CD14-positive monocyte (primary cell): ENCODE results near the gene SLC16A9. TPM values are rescaled to one million over a fixed set of nuclear protein-coding genes. Genes with fewer than 3 reads are reported as not detected.

Source experiments
- DNase-seq, 3 donors: peaks; one replicate each; pipeline ENCODE4 v3.0.0-alpha.2; 2011 to 2022
- H2AFZ ChIP-seq: 2 replicates; pipeline ENCODE4 v1.6.0; 2012; ENCODE audit warnings: mild to moderate bottlenecking, low read depth, low read length, inconsistent platforms; ENCODE audit not compliant: insufficient read depth, poor library complexity, severe bottlenecking
- H3K27ac ChIP-seq, 2 donors: 1 replicate in 1 of 2; 2 replicates in 1 of 2; pipeline ENCODE4 v1.5.1; 2012 to 2013; ENCODE audit warnings: low read length in 2 of 2, control low read depth in 1 of 2, inconsistent platforms in 1 of 2, low read depth in 1 of 2, mild to moderate bottlenecking in 1 of 2
- H3K27me3 ChIP-seq, 2 donors: one replicate each; pipeline versions ENCODE4 v1.6.0 to v1.6.1; 2011 to 2013; ENCODE audit warnings: low read length in 2 of 2; ENCODE audit not compliant: control insufficient read depth in 2 of 2, insufficient read depth in 2 of 2
- H3K36me3 ChIP-seq, 2 donors: replicated peaks in 1 of 2; 1 replicate in 1 of 2; 2 replicates in 1 of 2; pipeline versions ENCODE4 v1.5.1 to v1.6.1; 2012 to 2013; ENCODE audit warnings: low read length in 2 of 2, control low read depth in 1 of 2, inconsistent platforms in 1 of 2, mild to moderate bottlenecking in 1 of 2; ENCODE audit not compliant: insufficient read depth in 2 of 2, control insufficient read depth in 1 of 2
- H3K4me1 ChIP-seq, 2 donors: 1 replicate in 1 of 2; 2 replicates in 1 of 2; pipeline versions ENCODE4 v1.5.1 to v1.6.1; 2012 to 2013; ENCODE audit warnings: low read length in 2 of 2, control low read depth in 1 of 2, inconsistent platforms in 1 of 2, mild to moderate bottlenecking in 1 of 2, moderate library complexity in 1 of 2; ENCODE audit not compliant: insufficient read depth in 2 of 2, control insufficient read depth in 1 of 2
- H3K4me2 ChIP-seq: replicated peaks from 2 replicates; pipeline ENCODE3; 2012; ENCODE audit warnings: low read length, moderate library complexity, mild to moderate bottlenecking; ENCODE audit not compliant: poor library complexity, severe bottlenecking; ENCODE audit errors: extremely low read depth
- H3K4me3 ChIP-seq, 3 experiments: fragments of 200-600 bp in 1 of 3; sonication (generic) in 1 of 3; replicated peaks in 1 of 3; 1 replicate in 2 of 3; 2 replicates in 1 of 3; pipeline ENCODE4 v1.5.1; 2011 to 2013; ENCODE audit warnings: low read length in 3 of 3, mild to moderate bottlenecking in 3 of 3, control low read depth in 2 of 3, low read depth in 2 of 3, inconsistent platforms in 1 of 3, moderate library complexity in 1 of 3
- H3K79me2 ChIP-seq: 2 replicates; pipeline ENCODE4 v1.6.0; 2012; ENCODE audit warnings: mild to moderate bottlenecking, control low read depth, inconsistent platforms, low read length, moderate library complexity; ENCODE audit not compliant: insufficient read depth
- H3K9ac ChIP-seq: 2 replicates; pipeline ENCODE4 v1.6.0; 2017; ENCODE audit warnings: low read length, mild to moderate bottlenecking; ENCODE audit not compliant: insufficient read depth, poor library complexity, severe bottlenecking
- H3K9me3 ChIP-seq, 2 donors: replicated peaks in 1 of 2; 1 replicate in 1 of 2; 2 replicates in 1 of 2; pipeline versions ENCODE4 v1.5.1 to v1.6.1; 2012 to 2013; ENCODE audit warnings: low read length in 2 of 2, control low read depth in 1 of 2; ENCODE audit not compliant: control insufficient read depth in 1 of 2, insufficient read depth in 1 of 2
- H4K20me1 ChIP-seq: 2 replicates; pipeline ENCODE4 v1.6.0; 2012; ENCODE audit warnings: mild to moderate bottlenecking, low read length, control low read depth, moderate library complexity; ENCODE audit not compliant: insufficient read depth
- H3K27ac Mint-ChIP-seq, 7 donors: one replicate each; pipeline ENCODE4 v1.8.0; 2020; ENCODE audit warnings: mild to moderate bottlenecking in 7 of 7, mixed read lengths in 7 of 7, moderate library complexity in 6 of 7, inconsistent platforms in 2 of 7
- H3K27me3 Mint-ChIP-seq, 3 donors: one replicate each; pipeline ENCODE4 v1.8.0; 2021 to 2022; ENCODE audit warnings: low read depth in 3 of 3, mild to moderate bottlenecking in 3 of 3, mixed read lengths in 3 of 3, moderate library complexity in 3 of 3, inconsistent platforms in 1 of 3
- H3K36me3 Mint-ChIP-seq, 2 donors: one replicate each; pipeline ENCODE4 v1.8.0; 2020; ENCODE audit warnings: mixed read lengths in 2 of 2, inconsistent platforms in 1 of 2, mild to moderate bottlenecking in 1 of 2
- H3K4me1 Mint-ChIP-seq: one replicate; pipeline ENCODE4 v1.8.0; 2020; ENCODE audit warnings: mild to moderate bottlenecking, mixed read lengths
- H3K4me3 Mint-ChIP-seq, 2 donors: one replicate each; pipeline ENCODE4 v1.8.0; 2020; ENCODE audit warnings: mild to moderate bottlenecking in 2 of 2, mixed read lengths in 2 of 2, moderate library complexity in 1 of 2
- H3K9me3 Mint-ChIP-seq, 7 donors: one replicate each; pipeline ENCODE4 v1.8.0; 2020 to 2022; ENCODE audit warnings: mixed read lengths in 7 of 7, mild to moderate bottlenecking in 6 of 7, moderate library complexity in 6 of 7, inconsistent platforms in 2 of 7
- WGBS: methylation state at CpG from one replicate; pipeline ENCODE4 v1.1.5; 2013; ENCODE audit warnings: missing lambda C conversion rate; ENCODE audit not compliant: insufficient coverage; 5-methylcytosine and 5-hydroxymethylcytosine counted together
- intact Hi-C, 2 donors: fragments of 100-400 bp; cut with micrococcal nuclease; formaldehyde crosslinking; loops; one replicate each; pipeline versions ENCODE4 v1.15.0 to v1.15.1; 2023
- polyA plus RNA-seq, 3 donors: library from polyadenylated mRNA; depleted of rRNA in 1 of 3; unstranded in 2 of 3; stranded (reverse) in 1 of 3; fragments of 300-500 nt in 2 of 3; fragments of >200 nt in 1 of 3; fragmentation: Illumina TruSeq in 2 of 3; gene quantifications; 1 replicate in 2 of 3; 2 replicates in 1 of 3; pipeline ENCODE4 v1.2.3, GENCODE V29; 2012 to 2021
- TF ChIP-seq, protein P1 (sequence below): fragments of 200-600 bp; IDR thresholded peaks from one replicate; pipeline ENCODE4 v1.8.0; 2022; ENCODE audit warnings: antibody characterized with exemption, mild to moderate bottlenecking

SLC16A9 gene
- polyA plus RNA-seq, 3 donors, result not detected

DNA sequence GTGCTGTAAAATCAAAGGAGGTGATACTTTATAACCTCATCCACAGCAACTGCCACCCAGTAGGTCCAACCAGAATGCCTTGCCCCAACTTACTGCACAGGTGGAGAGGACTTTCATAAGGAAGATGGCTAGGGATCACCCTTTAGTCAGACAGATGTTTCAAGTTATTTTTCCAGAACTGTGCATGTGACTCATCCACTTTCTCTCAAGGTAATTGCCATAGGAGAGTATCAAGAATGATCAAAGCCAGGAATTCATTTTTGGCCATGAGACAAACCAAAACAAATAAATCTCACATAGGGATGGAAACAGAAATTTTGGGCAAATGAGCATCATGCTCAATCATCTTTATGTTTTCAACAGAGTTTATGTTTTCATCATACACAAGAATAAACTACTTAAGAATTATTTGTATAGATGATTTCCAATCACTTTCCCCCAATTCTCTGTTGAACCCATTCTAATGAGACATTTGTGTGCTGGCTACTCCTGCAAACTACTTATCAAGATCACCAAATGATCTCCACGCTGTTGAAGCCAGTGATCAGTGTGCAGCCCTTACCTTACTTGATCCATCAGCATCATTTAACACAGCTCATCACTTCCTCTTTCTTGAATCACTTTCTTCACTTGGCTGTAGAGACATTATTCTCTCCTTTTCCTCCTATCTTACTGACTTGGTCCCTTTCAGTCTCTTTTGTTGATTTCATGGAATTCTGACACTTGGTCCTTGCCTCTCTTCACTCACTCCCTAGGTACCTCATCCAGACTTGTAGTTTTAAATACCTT lies 74.0 kb downstream of the SLC16A9 start:
- no peaks in the 10 kb centered on the region for H3K79me2 ChIP-seq
- H3K27me3 ChIP-seq, result no peaks in the 10 kb centered on the region
- Mint-ChIP-seq H3K9me3 (peaks cover 0 to 6% (median 4%) of the 10 kb centered on the region in 7 donors), H3K4me1 (no peaks in the 10 kb centered on the region), H3K27me3 (peaks cover 0 to 3% (median 0%) of the 10 kb centered on the region in 3 donors), H3K27ac (no peak overlapping the region), H3K4me3 (no peak overlapping the region), H3K36me3 (no peaks in the 10 kb centered on the region)
- H3K4me3 ChIP-seq, result no peak overlapping the region
- H3K27ac ChIP-seq, result no peak overlapping the region
- no peak for DNase-seq
- no peak overlapping the region for H2AFZ ChIP-seq
- H4K20me1 ChIP-seq, result no peaks in the 10 kb centered on the region
- no peaks in the 10 kb centered on the region for H3K4me1 ChIP-seq
- H3K9ac ChIP-seq, result no peak overlapping the region
- no peaks in the 10 kb centered on the region for H3K36me3 ChIP-seq
- no peaks in the 10 kb centered on the region for H3K9me3 ChIP-seq
- 100% methylated on average over 1 of the region's 1 CpG for WGBS
- no peak overlapping the region for H3K4me2 ChIP-seq
- intact Hi-C loops, result no loop called here
- TF ChIP-seq, protein P1, sequence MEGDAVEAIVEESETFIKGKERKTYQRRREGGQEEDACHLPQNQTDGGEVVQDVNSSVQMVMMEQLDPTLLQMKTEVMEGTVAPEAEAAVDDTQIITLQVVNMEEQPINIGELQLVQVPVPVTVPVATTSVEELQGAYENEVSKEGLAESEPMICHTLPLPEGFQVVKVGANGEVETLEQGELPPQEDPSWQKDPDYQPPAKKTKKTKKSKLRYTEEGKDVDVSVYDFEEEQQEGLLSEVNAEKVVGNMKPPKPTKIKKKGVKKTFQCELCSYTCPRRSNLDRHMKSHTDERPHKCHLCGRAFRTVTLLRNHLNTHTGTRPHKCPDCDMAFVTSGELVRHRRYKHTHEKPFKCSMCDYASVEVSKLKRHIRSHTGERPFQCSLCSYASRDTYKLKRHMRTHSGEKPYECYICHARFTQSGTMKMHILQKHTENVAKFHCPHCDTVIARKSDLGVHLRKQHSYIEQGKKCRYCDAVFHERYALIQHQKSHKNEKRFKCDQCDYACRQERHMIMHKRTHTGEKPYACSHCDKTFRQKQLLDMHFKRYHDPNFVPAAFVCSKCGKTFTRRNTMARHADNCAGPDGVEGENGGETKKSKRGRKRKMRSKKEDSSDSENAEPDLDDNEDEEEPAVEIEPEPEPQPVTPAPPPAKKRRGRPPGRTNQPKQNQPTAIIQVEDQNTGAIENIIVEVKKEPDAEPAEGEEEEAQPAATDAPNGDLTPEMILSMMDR, result no peak

DNA sequence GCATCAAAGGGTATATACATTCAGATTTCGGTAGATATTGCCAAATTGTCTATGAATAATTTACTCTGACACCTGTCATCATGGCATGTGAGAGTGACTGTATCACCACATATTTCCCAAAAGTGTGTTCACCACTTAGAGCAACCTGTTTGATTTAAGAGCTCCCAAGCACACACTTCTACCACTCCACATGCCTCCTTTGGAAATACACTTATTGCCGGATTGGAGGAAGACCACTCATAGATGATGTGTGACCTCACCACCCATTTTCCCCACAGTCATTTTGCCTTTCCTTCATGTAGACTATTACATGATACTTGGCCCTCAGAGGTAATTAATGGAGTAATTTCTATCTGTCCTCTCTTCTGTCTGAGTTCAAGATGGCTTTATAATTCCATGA lies 75.5 kb downstream of the SLC16A9 start:
- WGBS, result no CpG with 5 or more reads among the region's 2 CpGs
- no peaks in the 10 kb centered on the region for H3K9me3 ChIP-seq
- no peaks in the 10 kb centered on the region for H3K4me1 Mint-ChIP-seq

More for the DNA sequence above, 75.5 kb downstream of the SLC16A9 start:
- Mint-ChIP-seq H3K36me3 (no peaks in the 10 kb centered on the region), H3K4me3 (no peak overlapping the region), H3K27me3 (peaks cover 0 to 3% (median 0%) of the 10 kb centered on the region in 3 donors), H3K9me3 (peaks cover 0 to 6% (median 4%) of the 10 kb centered on the region in 7 donors), H3K27ac (no peak overlapping the region)
- intact Hi-C loops, result no loop called here
- DNase-seq, result no peak
- no peak overlapping the region for H3K9ac ChIP-seq
- no peak overlapping the region for H3K4me2 ChIP-seq
- H4K20me1 ChIP-seq, result no peaks in the 10 kb centered on the region
- H3K27me3 ChIP-seq, result no peaks in the 10 kb centered on the region
- no peaks in the 10 kb centered on the region for H3K4me1 ChIP-seq
- no peak overlapping the region for H2AFZ ChIP-seq
- TF ChIP-seq, protein P1, result no peak
- no peaks in the 10 kb centered on the region for H3K36me3 ChIP-seq
- no peaks in the 10 kb centered on the region for H3K79me2 ChIP-seq
- H3K4me3 ChIP-seq, result no peak overlapping the region
- H3K27ac ChIP-seq, result no peak overlapping the region
